ENCODE data around the gene PFKL.
"Not testable (repeated sequence)": the region's sequence is repeated elsewhere in the genome, so short reads cannot be mapped to it uniquely, and the experiment has no call there.

PFKL gene

DNA sequence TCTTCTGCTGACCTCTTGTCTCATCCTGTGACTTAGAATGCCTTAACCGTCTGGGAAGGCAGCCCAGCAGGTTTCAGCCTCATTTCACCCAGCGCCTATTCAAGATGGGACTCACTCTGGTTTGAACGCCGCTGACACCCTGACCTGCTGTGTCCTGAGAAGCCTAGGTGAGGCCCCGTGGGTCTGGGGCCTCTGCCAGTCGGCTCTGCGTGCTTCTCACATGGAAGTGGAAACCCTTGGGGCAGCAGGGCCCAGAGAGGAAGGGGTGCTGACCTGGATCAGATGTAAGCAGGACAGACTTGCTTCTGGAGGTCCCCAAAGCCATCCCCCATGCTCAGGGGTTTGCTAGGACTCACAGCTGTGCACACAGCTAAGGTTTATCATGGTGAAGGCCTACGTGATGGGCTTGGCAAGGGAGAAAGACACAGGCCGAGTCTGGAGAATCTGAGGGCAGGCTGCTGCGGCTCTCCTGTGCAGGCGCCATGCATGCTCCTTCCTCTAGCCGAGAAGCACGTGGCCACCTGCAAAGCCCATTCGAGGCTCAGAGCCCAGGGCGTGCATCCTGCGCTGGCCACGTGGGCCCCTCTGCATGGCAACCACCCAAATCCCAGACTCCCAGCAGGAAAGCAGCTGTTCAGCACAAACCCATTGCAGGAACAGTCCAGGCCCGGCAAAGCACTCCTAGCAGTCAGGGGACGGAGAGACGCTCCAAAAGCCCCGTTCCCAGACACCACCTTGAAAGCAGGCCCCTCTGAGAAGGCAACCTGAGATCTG lies 57.4 kb downstream of the PFKL start:
- Histone ChIP-seq H3K4me3 (ENCODE audit: low read length in 2 of 2) (no peak overlapping the region), H3K27me3 (ENCODE audit: control insufficient read depth in 1 of 2, insufficient read depth in 2 of 2, low read length in 2 of 2) (peaks cover 0 to 4% of the 10 kb centered on the region in 2 donors), H3K36me3 (ENCODE audit: control insufficient read depth in 2 of 2, insufficient read depth in 2 of 2, low read length in 2 of 2) (no peaks in the 10 kb centered on the region), H3K9me3 (ENCODE audit: control insufficient read depth in 2 of 2, low read length in 2 of 2) (no peaks in the 10 kb centered on the region), H3K4me1 (ENCODE audit: control insufficient read depth, insufficient read depth, low read length) (peaks cover 2% of the 10 kb centered on the region), H3K9ac (ENCODE audit: low read length in 2 of 2) (no peak overlapping the region), H3K27ac (ENCODE audit: low read length) (no peak overlapping the region)

DNA sequence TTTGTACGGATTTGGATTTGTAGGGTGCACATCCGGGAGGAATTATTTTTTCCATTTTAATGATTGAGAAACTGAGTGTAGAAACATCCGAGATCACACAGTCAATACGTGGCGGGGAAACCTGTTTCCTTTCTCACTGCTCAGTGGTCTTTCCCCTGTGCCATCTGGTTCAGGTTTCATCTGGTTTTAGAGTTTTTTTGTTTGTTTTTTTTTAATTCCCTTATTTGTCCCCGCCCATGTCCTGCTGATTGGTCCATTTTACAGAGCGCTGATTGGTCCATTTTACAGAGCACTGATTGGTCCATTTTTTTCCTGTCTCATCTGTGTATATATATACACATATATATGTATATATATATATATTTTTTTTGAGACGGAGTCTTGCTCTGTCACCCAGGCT lies 59.5 kb downstream of the PFKL start:
- no peaks in the 10 kb centered on the region for H3K36me3 ChIP-seq (ENCODE audit: control insufficient read depth in 2 of 2, insufficient read depth in 2 of 2, low read length in 2 of 2)
- peaks cover 4 to 5% of the 10 kb centered on the region in 2 donors for H3K27me3 ChIP-seq (ENCODE audit: control insufficient read depth in 1 of 2, insufficient read depth in 2 of 2, low read length in 2 of 2)
- no peaks in the 10 kb centered on the region for H3K4me1 ChIP-seq (ENCODE audit: control insufficient read depth, insufficient read depth, low read length)
- H3K9me3 ChIP-seq (ENCODE audit: control insufficient read depth in 2 of 2, low read length in 2 of 2), result peaks cover 0 to 6% of the 10 kb centered on the region in 2 donors
- H3K27ac ChIP-seq (ENCODE audit: low read length), result no peak overlapping the region
- H3K4me3 ChIP-seq (ENCODE audit: low read length in 2 of 2), result no peak overlapping the region
- no peak overlapping the region for H3K9ac ChIP-seq (ENCODE audit: low read length in 2 of 2)

DNA sequence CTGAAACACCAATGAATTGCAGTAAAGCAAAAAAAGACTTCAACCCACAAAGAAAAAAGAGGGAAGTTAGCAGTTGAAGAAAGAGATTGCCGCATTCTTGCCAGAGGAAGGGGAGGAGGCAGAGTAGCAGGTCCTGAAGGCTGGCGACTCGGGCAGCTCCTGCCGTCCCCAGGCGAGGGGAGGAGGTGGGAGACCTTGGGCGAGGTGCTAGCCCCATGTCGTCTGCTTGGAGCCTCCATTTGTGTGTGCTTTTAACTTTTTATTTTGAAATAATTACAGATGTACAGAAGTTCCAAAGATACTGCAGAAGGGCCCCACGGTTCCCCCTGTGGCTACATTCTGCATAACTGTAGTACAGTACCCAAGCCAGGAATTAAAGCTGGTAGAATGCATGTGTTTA lies 60.3 kb downstream of the PFKL start:
- no peaks in the 10 kb centered on the region for H3K36me3 ChIP-seq (ENCODE audit: control insufficient read depth in 2 of 2, insufficient read depth in 2 of 2, low read length in 2 of 2)
- no peak overlapping the region for H3K4me3 ChIP-seq (ENCODE audit: low read length in 2 of 2)
- peaks cover 4 to 5% of the 10 kb centered on the region in 2 donors for H3K27me3 ChIP-seq (ENCODE audit: control insufficient read depth in 1 of 2, insufficient read depth in 2 of 2, low read length in 2 of 2)
- peaks cover 0 to 6% of the 10 kb centered on the region in 2 donors for H3K9me3 ChIP-seq (ENCODE audit: control insufficient read depth in 2 of 2, low read length in 2 of 2)
- H3K4me1 ChIP-seq (ENCODE audit: control insufficient read depth, insufficient read depth, low read length), result no peaks in the 10 kb centered on the region
- no peak overlapping the region for H3K9ac ChIP-seq (ENCODE audit: low read length in 2 of 2)
- H3K27ac ChIP-seq (ENCODE audit: low read length), result no peak overlapping the region

DNA sequence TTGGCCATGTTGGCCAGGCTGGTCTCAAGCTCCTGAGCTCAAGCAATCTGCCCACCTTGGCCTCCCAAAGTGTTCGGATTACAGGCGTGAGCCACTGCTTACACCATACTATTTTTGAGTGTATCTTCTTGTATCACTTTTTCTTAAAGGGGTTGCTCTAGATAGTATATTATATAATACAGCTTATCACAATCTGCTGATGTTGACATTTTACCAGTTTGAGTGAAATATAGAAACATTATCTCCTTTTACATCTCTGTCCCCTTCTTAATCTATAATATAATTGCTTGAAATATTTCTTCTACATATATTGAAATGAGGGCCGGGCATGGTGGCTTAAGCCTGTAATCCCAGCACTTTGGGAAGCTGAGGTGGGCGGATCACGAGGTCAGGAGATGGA lies 62.0 kb downstream of the PFKL start:
- not testable (repeated sequence) for H3K9me3 ChIP-seq (ENCODE audit: control insufficient read depth in 2 of 2, low read length in 2 of 2); H3K27ac ChIP-seq (ENCODE audit: low read length); H3K4me1 ChIP-seq (ENCODE audit: control insufficient read depth, insufficient read depth, low read length); H3K9ac ChIP-seq (ENCODE audit: low read length in 2 of 2); H3K36me3 ChIP-seq (ENCODE audit: control insufficient read depth in 2 of 2, insufficient read depth in 2 of 2, low read length in 2 of 2); H3K4me3 ChIP-seq (ENCODE audit: low read length in 2 of 2); H3K27me3 ChIP-seq (ENCODE audit: control insufficient read depth in 1 of 2, insufficient read depth in 2 of 2, low read length in 2 of 2)

DNA sequence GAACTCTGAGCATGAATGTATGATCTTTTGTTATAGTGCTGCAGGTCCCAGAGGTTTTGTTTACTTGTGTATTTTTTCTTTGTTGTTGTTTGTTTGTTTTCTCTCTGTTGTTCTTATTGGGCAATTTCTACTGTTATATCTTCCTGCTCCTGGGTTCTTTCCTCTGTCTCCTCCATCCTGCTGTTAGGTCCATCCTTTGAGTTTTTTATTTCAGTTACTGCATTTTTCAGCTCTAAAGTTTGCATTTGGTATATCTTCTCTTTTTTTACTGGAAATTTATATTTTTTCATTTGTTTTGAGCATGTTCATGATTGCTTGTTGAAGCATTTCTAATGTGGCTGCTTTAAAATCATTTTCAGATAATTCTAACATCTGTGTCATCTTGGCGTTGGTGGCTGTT lies 63.4 kb downstream of the PFKL start:
- no peak overlapping the region for H3K4me3 ChIP-seq (ENCODE audit: low read length in 2 of 2)
- no peaks in the 10 kb centered on the region for H3K36me3 ChIP-seq (ENCODE audit: control insufficient read depth in 2 of 2, insufficient read depth in 2 of 2, low read length in 2 of 2)
- H3K27ac ChIP-seq (ENCODE audit: low read length), result no peak overlapping the region
- H3K9ac ChIP-seq (ENCODE audit: low read length in 2 of 2), result no peak overlapping the region
- H3K9me3 ChIP-seq (ENCODE audit: control insufficient read depth in 2 of 2, low read length in 2 of 2), result peaks cover 0 to 6% of the 10 kb centered on the region in 2 donors
- no peaks in the 10 kb centered on the region for H3K4me1 ChIP-seq (ENCODE audit: control insufficient read depth, insufficient read depth, low read length)
- peaks cover 4 to 7% of the 10 kb centered on the region in 2 donors for H3K27me3 ChIP-seq (ENCODE audit: control insufficient read depth in 1 of 2, insufficient read depth in 2 of 2, low read length in 2 of 2)

DNA sequence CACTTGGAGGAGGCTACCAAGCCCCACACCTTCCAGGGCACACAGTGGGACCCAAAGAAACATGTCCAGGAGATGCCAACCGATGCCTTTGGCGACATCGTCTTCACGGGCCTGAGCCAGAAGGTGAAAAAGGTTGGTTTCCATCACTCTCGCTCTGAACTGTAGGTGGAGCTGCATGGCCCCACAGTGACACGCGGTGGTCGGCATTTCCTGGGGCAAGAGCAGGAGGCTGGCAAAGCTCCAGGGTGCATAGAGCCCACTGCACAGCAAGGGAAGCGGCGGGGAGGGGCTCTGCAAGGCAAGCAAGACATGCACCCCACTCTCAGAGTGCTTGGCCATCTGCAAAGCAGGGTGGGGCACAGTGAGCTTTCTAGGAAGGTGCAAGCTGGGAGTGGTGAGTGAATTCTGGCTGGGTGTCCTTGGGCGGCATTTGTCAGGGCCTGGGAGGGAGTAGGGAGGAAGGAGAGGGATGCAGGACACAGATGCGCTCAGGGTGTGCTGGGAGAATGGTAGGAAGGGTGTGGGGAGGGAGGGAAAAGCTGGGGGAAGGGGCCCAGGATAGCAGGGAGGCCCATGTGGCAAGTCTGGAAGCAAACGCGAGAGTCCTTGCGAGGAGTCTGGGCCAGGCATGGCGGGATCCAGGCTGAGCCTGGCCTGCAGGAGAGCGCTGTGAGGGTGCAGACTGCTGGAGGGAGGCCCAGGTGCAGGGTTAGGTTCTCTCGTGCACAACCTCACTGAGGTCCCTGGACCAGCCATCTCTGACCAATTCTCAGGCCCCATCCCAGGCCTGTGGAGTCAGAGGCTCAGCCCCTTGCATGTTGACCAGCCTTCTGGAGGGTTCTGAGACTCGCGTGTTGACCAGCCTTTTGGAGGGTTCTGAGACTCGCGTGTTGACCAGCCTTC lies 64.5 kb downstream of the PFKL start:
- H3K4me3 ChIP-seq (ENCODE audit: low read length in 2 of 2), result no peak overlapping the region
- no peaks in the 10 kb centered on the region for H3K4me1 ChIP-seq (ENCODE audit: control insufficient read depth, insufficient read depth, low read length)
- peaks cover 0 to 6% of the 10 kb centered on the region in 2 donors for H3K9me3 ChIP-seq (ENCODE audit: control insufficient read depth in 2 of 2, low read length in 2 of 2)

DNA sequence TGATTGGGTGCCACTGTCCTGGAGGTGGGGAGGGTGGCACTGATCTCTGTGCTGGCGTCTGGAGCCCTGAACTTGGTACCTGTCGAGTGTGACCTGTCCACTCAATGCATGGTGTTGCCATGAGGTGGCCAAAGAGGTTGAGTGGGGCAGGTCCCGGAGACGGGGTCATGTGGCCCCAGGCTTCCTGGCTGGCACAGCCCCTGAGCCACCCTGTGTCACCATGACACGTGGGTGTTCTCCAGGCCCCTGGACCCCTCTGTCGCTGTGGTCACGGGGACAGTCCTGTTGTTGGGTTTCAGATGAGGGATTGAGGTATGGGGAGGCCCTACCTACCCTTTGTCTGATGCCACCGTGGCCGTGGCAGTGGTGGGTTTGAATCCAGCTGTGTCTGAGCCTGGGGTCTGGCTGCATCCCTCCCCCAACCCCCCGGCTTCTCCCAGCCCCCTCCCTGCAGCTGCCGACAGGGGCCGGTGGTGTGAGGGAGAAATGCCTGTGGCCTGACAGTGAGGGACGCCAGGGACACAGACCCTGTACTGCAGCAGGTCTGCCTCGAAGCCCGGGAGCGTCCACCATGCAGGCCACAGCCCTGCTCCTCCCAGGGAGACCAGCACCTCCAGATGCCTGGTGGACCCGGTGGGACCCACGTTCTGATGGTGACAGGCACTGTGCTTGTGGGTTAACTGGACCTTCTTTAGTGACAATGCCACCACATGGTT lies 65.6 kb downstream of the PFKL start:
- Histone ChIP-seq H3K36me3 (ENCODE audit: control insufficient read depth in 2 of 2, insufficient read depth in 2 of 2, low read length in 2 of 2) (no peaks in the 10 kb centered on the region), H3K27me3 (ENCODE audit: control insufficient read depth in 1 of 2, insufficient read depth in 2 of 2, low read length in 2 of 2) (peaks cover 12 to 15% of the 10 kb centered on the region in 2 donors), H3K9me3 (ENCODE audit: control insufficient read depth in 2 of 2, low read length in 2 of 2) (peaks cover 0 to 6% of the 10 kb centered on the region in 2 donors), H3K4me3 (ENCODE audit: low read length in 2 of 2) (no peak overlapping the region), H3K4me1 (ENCODE audit: control insufficient read depth, insufficient read depth, low read length) (peaks cover 6% of the 10 kb centered on the region), H3K27ac (ENCODE audit: low read length) (no peak overlapping the region), H3K9ac (ENCODE audit: low read length in 2 of 2) (no peak overlapping the region)

More for the DNA sequence above, 64.5 kb downstream of the PFKL start:
- Histone ChIP-seq H3K9ac (ENCODE audit: low read length in 2 of 2) (no peak overlapping the region), H3K36me3 (ENCODE audit: control insufficient read depth in 2 of 2, insufficient read depth in 2 of 2, low read length in 2 of 2) (no peaks in the 10 kb centered on the region), H3K27ac (ENCODE audit: low read length) (no peak overlapping the region), H3K27me3 (ENCODE audit: control insufficient read depth in 1 of 2, insufficient read depth in 2 of 2, low read length in 2 of 2) (peaks cover 9 to 10% of the 10 kb centered on the region in 2 donors)

DNA sequence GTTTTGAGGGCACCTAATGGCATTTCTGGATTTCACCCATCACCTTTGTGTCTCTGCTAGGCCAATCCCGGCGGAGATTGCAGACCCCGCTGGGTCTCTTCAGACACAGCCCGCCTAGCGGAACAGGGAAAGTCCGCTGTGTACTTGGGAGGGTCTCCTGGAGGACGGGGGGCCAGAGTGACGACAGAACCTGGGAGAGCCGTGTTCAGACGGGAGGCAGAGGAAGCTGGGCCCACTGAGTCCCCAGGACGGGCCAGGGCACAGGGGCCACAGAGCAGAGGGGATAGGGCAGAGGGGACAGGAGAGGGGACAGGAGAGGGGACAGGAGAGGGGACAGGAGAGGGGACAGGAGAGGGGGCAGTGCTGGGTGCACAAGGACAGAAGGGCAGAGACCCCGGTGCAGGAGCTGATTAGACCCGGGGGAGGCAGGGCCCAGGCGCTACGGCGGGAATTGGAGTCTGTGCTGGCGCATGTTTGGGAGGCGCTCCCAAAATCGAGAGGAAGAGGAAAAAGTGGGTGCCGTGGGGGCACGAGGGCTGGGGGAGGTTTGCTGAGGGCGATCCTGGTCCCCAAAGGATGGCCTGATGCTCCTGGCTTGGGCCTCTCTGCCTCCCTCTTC lies 66.2 kb downstream of the PFKL start:
- Histone ChIP-seq H3K27ac (ENCODE audit: low read length) (no peak overlapping the region), H3K27me3 (ENCODE audit: control insufficient read depth in 1 of 2, insufficient read depth in 2 of 2, low read length in 2 of 2) (peaks cover 15 to 18% of the 10 kb centered on the region in 2 donors), H3K9me3 (ENCODE audit: control insufficient read depth in 2 of 2, low read length in 2 of 2) (peaks cover 0 to 6% of the 10 kb centered on the region in 2 donors), H3K4me3 (ENCODE audit: low read length in 2 of 2) (no peak overlapping the region), H3K36me3 (ENCODE audit: control insufficient read depth in 2 of 2, insufficient read depth in 2 of 2, low read length in 2 of 2) (no peaks in the 10 kb centered on the region), H3K9ac (ENCODE audit: low read length in 2 of 2) (no peak overlapping the region), H3K4me1 (ENCODE audit: control insufficient read depth, insufficient read depth, low read length) (peaks cover 6% of the 10 kb centered on the region)

DNA sequence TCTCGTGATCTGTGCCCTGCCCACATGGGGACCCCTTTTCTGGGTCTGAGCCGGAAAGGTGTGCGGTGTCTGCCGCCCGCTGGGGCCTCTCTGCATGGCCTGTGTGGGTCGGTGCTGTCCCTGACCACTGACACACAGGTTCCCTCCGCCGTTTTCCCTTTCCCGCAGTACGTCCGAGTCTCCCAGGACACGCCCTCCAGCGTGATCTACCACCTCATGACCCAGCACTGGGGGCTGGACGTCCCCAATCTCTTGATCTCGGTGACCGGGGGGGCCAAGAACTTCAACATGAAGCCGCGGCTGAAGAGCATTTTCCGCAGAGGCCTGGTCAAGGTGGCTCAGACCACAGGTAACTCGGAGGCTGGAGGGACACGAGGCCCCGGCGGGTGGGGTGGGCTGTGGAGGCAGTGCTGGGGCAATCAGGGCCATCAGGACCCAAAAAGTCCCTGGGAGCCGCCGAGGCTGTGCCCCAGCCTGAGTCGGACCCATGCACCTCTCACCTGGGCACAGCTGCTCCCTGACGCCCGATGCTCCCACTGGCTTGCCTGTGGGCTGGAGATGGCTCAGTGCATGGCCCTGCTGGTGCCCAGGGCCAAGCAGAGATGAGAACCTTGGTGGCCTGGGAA lies 66.8 kb downstream of the PFKL start:
- Histone ChIP-seq H3K9me3 (ENCODE audit: control insufficient read depth in 2 of 2, low read length in 2 of 2) (peaks cover 0 to 6% of the 10 kb centered on the region in 2 donors), H3K36me3 (ENCODE audit: control insufficient read depth in 2 of 2, insufficient read depth in 2 of 2, low read length in 2 of 2) (no peaks in the 10 kb centered on the region), H3K4me1 (ENCODE audit: control insufficient read depth, insufficient read depth, low read length) (peaks cover 6% of the 10 kb centered on the region), H3K9ac (ENCODE audit: low read length in 2 of 2) (no peak overlapping the region), H3K4me3 (ENCODE audit: low read length in 2 of 2) (no peak overlapping the region), H3K27ac (ENCODE audit: low read length) (no peak overlapping the region), H3K27me3 (ENCODE audit: control insufficient read depth in 1 of 2, insufficient read depth in 2 of 2, low read length in 2 of 2) (peaks cover 15 to 18% of the 10 kb centered on the region in 2 donors)

Data from stomach smooth muscle (tissue), 2 donors.